B cell (primary cell): ENCODE measurements around the gene CANX. TPM values are rescaled to one million over a fixed set of nuclear protein-coding genes. Genes with fewer than 3 reads are reported as not detected.

Experiments
- ATAC-seq: fragments of 200-7000 bp; cut with Tn5 transposase; one replicate; pipeline ENCODE4 v1.10.0; 2021; ENCODE audit warnings: low read depth, mild to moderate bottlenecking, moderate number of reproducible peaks, moderate library complexity
- CTCF ChIA-PET: fragments of 350-600 bp; sonication (Branson Sonifier 250); formaldehyde crosslinking; loops from one replicate; lab custom pipeline; 2021; ENCODE audit warnings: antibody characterized with exemption, inconsistent platforms; lab: Charles Lee
- POLR2A ChIA-PET: fragments of 350-600 bp; sonication (Branson Sonifier 250); formaldehyde crosslinking; loops from one replicate; lab custom pipeline; 2021; ENCODE audit warnings: antibody characterized with exemption; lab: Charles Lee
- DNase-seq: peaks from one replicate; pipeline ENCODE4 v3.0.0; 2013
- H2AFZ ChIP-seq: 2 replicates; pipeline ENCODE4 v1.6.1; 2012; ENCODE audit warnings: mild to moderate bottlenecking, low read depth, low read length; ENCODE audit not compliant: insufficient read depth, poor library complexity, severe bottlenecking
- H3K27ac ChIP-seq, 2 donors: 1 replicate in 1 of 2; 2 replicates in 1 of 2; pipeline ENCODE4 v1.5.1; 2012 to 2013; ENCODE audit warnings: low read length in 2 of 2, mild to moderate bottlenecking in 2 of 2, moderate library complexity in 1 of 2
- H3K27me3 ChIP-seq, 4 experiments: fragments of 200-600 bp in 1 of 4; sonication (generic) in 1 of 4; replicated peaks in 1 of 4; 1 replicate in 2 of 4; 2 replicates in 2 of 4; pipeline versions ENCODE4 v1.6.1 to v1.7.0; 2013 to 2016; ENCODE audit warnings: low read length in 3 of 4, mild to moderate bottlenecking in 2 of 4, mixed read lengths in 1 of 4, moderate library complexity in 1 of 4; ENCODE audit not compliant: insufficient read depth in 4 of 4, control insufficient read depth in 3 of 4; ENCODE audit errors: control extremely low read depth in 1 of 4
- H3K36me3 ChIP-seq, 2 experiments: replicated peaks in 1 of 2; 1 replicate in 1 of 2; 2 replicates in 1 of 2; pipeline versions ENCODE4 v1.6.1 to v1.7.1; 2013; ENCODE audit warnings: low read length in 1 of 2; ENCODE audit not compliant: insufficient read depth in 2 of 2, control insufficient read depth in 1 of 2; ENCODE audit errors: control extremely low read depth in 1 of 2, extremely low read depth in 1 of 2
- H3K4me1 ChIP-seq, 2 donors: fragments of 200-600 bp in 1 of 2; sonication (generic) in 1 of 2; 1 replicate in 1 of 2; 2 replicates in 1 of 2; pipeline versions ENCODE4 v1.5.1 to v1.6.1; 2013 to 2017; ENCODE audit warnings: low read length in 2 of 2; ENCODE audit not compliant: control insufficient read depth in 2 of 2, insufficient read depth in 2 of 2
- H3K4me2 ChIP-seq: replicated peaks from 2 replicates; pipeline ENCODE3; 2012; ENCODE audit warnings: mild to moderate bottlenecking, low read depth, low read length; ENCODE audit not compliant: poor library complexity, severe bottlenecking
- H3K4me3 ChIP-seq, 5 experiments: fragments of 200-600 bp in 1 of 5; sonication (generic) in 1 of 5; 1 replicate in 3 of 5; 2 replicates in 2 of 5; pipeline versions ENCODE4 v1.5.1 to v1.7.0; 2011 to 2016; ENCODE audit warnings: low read length in 4 of 5, mild to moderate bottlenecking in 4 of 5, low read depth in 2 of 5, control low read depth in 1 of 5, moderate library complexity in 1 of 5; ENCODE audit not compliant: insufficient read depth in 1 of 5; ENCODE audit errors: control extremely low read depth in 1 of 5, extremely low read depth in 1 of 5
- H3K79me2 ChIP-seq: fragments of 200-600 bp; sonication (generic); one replicate; pipeline ENCODE4 v1.6.0; 2016; ENCODE audit warnings: low read length; ENCODE audit not compliant: control insufficient read depth, insufficient read depth
- H3K9ac ChIP-seq: fragments of 200-600 bp; sonication (generic); 2 replicates; pipeline ENCODE4 v1.6.1; 2017; ENCODE audit warnings: mild to moderate bottlenecking, low read length, moderate library complexity
- H3K9me3 ChIP-seq, 3 donors: one replicate each; pipeline versions ENCODE4 v1.6.1 to v1.7.1; 2013; ENCODE audit warnings: low read length in 2 of 3; ENCODE audit not compliant: control insufficient read depth in 2 of 3, insufficient read depth in 1 of 3; ENCODE audit errors: control extremely low read depth in 1 of 3
- H4K20me1 ChIP-seq: 2 replicates; pipeline ENCODE4 v1.6.0; 2012; ENCODE audit warnings: mild to moderate bottlenecking, low read length; ENCODE audit not compliant: insufficient read depth, control insufficient read depth, poor library complexity, severe bottlenecking
- H3K27ac Mint-ChIP-seq: one replicate; pipeline ENCODE4 v1.8.0; 2021; ENCODE audit warnings: mixed read lengths
- H3K27me3 Mint-ChIP-seq: one replicate; pipeline ENCODE4 v1.8.0; 2021; ENCODE audit warnings: mixed read lengths
- H3K4me1 Mint-ChIP-seq: one replicate; pipeline ENCODE4 v1.8.0; 2021; ENCODE audit warnings: mixed read lengths
- H3K4me3 Mint-ChIP-seq: one replicate; pipeline ENCODE4 v1.8.0; 2021; ENCODE audit warnings: mixed read lengths
- H3K9me3 Mint-ChIP-seq: one replicate; pipeline ENCODE4 v1.8.0; 2022; ENCODE audit warnings: mixed read lengths; ENCODE audit not compliant: insufficient read depth
- EZH2 ChIP-seq: IDR thresholded peaks from 2 replicates; pipeline ENCODE4 v1.6.1; 2012; ENCODE audit warnings: borderline replicate concordance, low read depth, mild to moderate bottlenecking, moderate library complexity, low read length; ENCODE audit not compliant: insufficient read depth, poor library complexity, severe bottlenecking
- WGBS: methylation state at CpG from one replicate; pipeline ENCODE4 v1.1.5; 2013; ENCODE audit warnings: missing lambda C conversion rate; ENCODE audit not compliant: insufficient coverage; 5-methylcytosine and 5-hydroxymethylcytosine counted together
- intact Hi-C: fragments of 100-400 bp; cut with micrococcal nuclease; formaldehyde crosslinking; loops from one replicate; pipeline ENCODE4 v1.10.0; 2022
- polyA plus RNA-seq: library from polyadenylated mRNA; depleted of rRNA; stranded (reverse); fragments of >200 nt; gene quantifications from 2 replicates; pipeline ENCODE4 v1.2.3, GENCODE V29; 2012
- total RNA-seq, 2 donors: library from RNA; stranded (reverse); fragments of 120-200 nt in 1 of 2; gene quantifications; 1 replicate in 1 of 2; 2 replicates in 1 of 2; pipeline versions ENCODE4 v1.2.3 to v1.2.4, GENCODE V29; 2013 to 2022
- TF ChIP-seq, protein P1 (sequence below): fragments of 200-600 bp; IDR thresholded peaks from one replicate; pipeline ENCODE4 v1.8.0; 2022; ENCODE audit warnings: antibody characterized with exemption, mild to moderate bottlenecking

CANX gene
- total and polyA plus RNA-seq, 2 donors (not counting 1 experiment from before 2014, with no cell fraction given) = 21.0 to 179 TPM

DNA sequence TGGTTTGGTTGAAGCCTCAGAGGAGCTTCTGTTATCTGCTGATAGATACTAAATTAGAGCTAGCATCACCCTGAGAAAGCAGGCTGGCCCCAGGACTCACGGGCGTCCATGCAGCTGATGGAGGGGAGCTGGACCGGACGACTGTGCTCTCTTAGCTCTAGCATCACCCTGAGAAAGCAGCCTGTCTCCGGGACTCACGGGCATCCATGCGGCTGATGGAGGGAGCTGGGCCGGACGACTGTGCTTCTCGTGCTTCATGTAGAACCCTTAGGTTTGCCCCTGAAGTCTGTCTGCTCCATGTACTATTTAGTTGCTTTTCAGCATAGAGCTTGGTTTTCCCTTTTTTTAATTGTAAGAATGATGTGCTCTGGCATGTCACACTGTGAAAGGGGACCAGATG is 78.7 kb downstream of the CANX start:
- no peaks in the 10 kb centered on the region for H3K9me3 ChIP-seq
- peaks cover 0 to 50% of the 10 kb centered on the region in 2 experiments for H3K36me3 ChIP-seq
- no peak for TF ChIP-seq EZH2
- TF ChIP-seq, protein P1, sequence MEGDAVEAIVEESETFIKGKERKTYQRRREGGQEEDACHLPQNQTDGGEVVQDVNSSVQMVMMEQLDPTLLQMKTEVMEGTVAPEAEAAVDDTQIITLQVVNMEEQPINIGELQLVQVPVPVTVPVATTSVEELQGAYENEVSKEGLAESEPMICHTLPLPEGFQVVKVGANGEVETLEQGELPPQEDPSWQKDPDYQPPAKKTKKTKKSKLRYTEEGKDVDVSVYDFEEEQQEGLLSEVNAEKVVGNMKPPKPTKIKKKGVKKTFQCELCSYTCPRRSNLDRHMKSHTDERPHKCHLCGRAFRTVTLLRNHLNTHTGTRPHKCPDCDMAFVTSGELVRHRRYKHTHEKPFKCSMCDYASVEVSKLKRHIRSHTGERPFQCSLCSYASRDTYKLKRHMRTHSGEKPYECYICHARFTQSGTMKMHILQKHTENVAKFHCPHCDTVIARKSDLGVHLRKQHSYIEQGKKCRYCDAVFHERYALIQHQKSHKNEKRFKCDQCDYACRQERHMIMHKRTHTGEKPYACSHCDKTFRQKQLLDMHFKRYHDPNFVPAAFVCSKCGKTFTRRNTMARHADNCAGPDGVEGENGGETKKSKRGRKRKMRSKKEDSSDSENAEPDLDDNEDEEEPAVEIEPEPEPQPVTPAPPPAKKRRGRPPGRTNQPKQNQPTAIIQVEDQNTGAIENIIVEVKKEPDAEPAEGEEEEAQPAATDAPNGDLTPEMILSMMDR = no peak
- H3K27ac ChIP-seq = no peak overlapping the region
- CTCF ChIA-PET = interaction anchor here (1.4 kb wide), 1 partner anchor 24 kb away, joined by 3 read pairs; no protein-coding TSS in a partner anchor
- Mint-ChIP-seq H3K4me1 (no peaks in the 10 kb centered on the region), H3K4me3 (no peak overlapping the region), H3K27ac (no peak overlapping the region), H3K27me3 (no peaks in the 10 kb centered on the region), H3K9me3 (no peaks in the 10 kb centered on the region)
- DNase-seq = no peak
- H3K4me2 ChIP-seq = no peak overlapping the region
- no peak overlapping the region for H3K4me3 ChIP-seq
- H2AFZ ChIP-seq = no peak overlapping the region
- H4K20me1 ChIP-seq = peaks cover 5% of the 10 kb centered on the region
- POLR2A ChIA-PET = no interaction called here
- H3K27me3 ChIP-seq = no peaks in the 10 kb centered on the region
- ATAC-seq = no peak
- intact Hi-C loops = no loop called here
- no peaks in the 10 kb centered on the region for H3K4me1 ChIP-seq
- WGBS = 96% methylated on average over 10 of the region's 10 CpGs
- no peak overlapping the region for H3K9ac ChIP-seq
- peaks cover 8% of the 10 kb centered on the region for H3K79me2 ChIP-seq

DNA sequence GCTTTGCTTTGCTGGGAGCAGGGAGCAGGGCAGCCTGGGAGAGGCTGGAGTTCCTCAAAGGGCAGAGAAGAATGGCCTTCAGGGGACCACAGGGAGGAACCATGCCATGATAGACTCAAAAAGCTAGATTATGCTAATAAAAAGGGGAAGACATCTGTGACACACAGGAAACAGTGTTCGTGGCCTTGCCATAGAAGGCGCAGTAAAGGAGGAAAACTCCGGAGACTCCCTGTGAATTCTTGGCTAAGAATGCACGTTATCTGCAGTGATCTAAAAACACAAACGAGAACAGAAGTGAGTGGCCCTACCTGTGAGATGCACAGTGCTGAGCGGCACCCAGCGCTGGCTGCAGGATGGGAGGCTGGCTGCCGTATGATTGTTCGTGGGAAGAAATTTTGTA is 79.1 kb downstream of the CANX start:
- ChIA-PET CTCF (interaction anchor here (1.4 kb wide), 1 partner anchor 24 kb away, joined by 3 read pairs; no protein-coding TSS in a partner anchor), POLR2A (no interaction called here)
- no peaks in the 10 kb centered on the region for H3K27me3 ChIP-seq
- no peak for ATAC-seq
- peaks cover 0 to 48% of the 10 kb centered on the region in 2 experiments for H3K36me3 ChIP-seq
- H3K4me3 ChIP-seq = no peak overlapping the region
- no peak overlapping the region for H3K4me2 ChIP-seq
- H3K79me2 ChIP-seq = peaks cover 8% of the 10 kb centered on the region
- H2AFZ ChIP-seq = no peak overlapping the region
- WGBS = 78% methylated on average over 9 of the region's 9 CpGs
- H3K4me1 Mint-ChIP-seq = no peaks in the 10 kb centered on the region
- H3K27ac ChIP-seq = no peak overlapping the region
- H4K20me1 ChIP-seq = peaks cover 5% of the 10 kb centered on the region
- H3K27me3 Mint-ChIP-seq = no peaks in the 10 kb centered on the region
- H3K9me3 ChIP-seq = no peaks in the 10 kb centered on the region
- no peak overlapping the region for H3K27ac Mint-ChIP-seq
- no peak overlapping the region for H3K4me3 Mint-ChIP-seq
- intact Hi-C loops = no loop called here
- H3K9me3 Mint-ChIP-seq = no peaks in the 10 kb centered on the region
- TF ChIP-seq, protein P1 = no peak
- no peak for TF ChIP-seq EZH2
- no peak for DNase-seq
- H3K4me1 ChIP-seq = no peaks in the 10 kb centered on the region
- H3K9ac ChIP-seq = no peak overlapping the region
